Erythroblast (primary cell): Measurements from ENCODE around the gene IMMP2L.

Source experiments
- GATA1 ChIP-seq: IDR thresholded peaks from 2 replicates; pipeline ENCODE4 v1.6.1; 2011; ENCODE audit warnings: low read depth, mild to moderate bottlenecking, control low read depth, low read length, moderate library complexity
- POLR2A ChIP-seq: IDR thresholded peaks from 2 replicates; pipeline ENCODE4 v1.6.1; 2011; ENCODE audit warnings: mild to moderate bottlenecking, low read length

- TF ChIP-seq POLR2A (no peak), GATA1 (no peak)
These were observed 532.6 kb downstream of the IMMP2L start for GRCh38 chr7:111029574-111030251.
